ENCODE measurements around the gene PSMD12. TPM values are rescaled to one million over a fixed set of nuclear protein-coding genes. Genes with fewer than 3 reads are reported as not detected.
A peak's percentile ranks its signal among the peaks of the same experiment; 100 is the strongest.

PSMD12 gene
- total RNA-seq, 1 experiment from 2014 or later, result 90.5 TPM

GRCh38 chr17:67378454-67379250 is 12.3 kb upstream of the PSMD12 start:
- no peaks in the 10 kb centered on the region for H3K9me3 ChIP-seq (ENCODE audit: control insufficient read depth, low read depth, low read length)
- H3K4me1 Mint-ChIP-seq, result peaks cover 31 to 34% of the 10 kb centered on the region in 2 experiments
- H4K8ac ChIP-seq (replicated peaks; ENCODE audit: insufficient read length, low read depth, low read length), result no peak overlapping the region
- no peak overlapping the region for H3K56ac ChIP-seq (ENCODE audit: insufficient read length, low read depth, low read length)
- H4K5ac ChIP-seq (ENCODE audit: insufficient read length, low read depth, low read length), result no peak overlapping the region
- H2BK15ac ChIP-seq (ENCODE audit: low read depth, low read length), result peak overlapping the region; percentile 73; the same call in 1 of the 2 replicates
- no peak overlapping the region for H3T11ph ChIP-seq (ENCODE audit: low read length)
- peak; percentile 95 for DNase-seq
- no peak overlapping the region for H3K27ac ChIP-seq (ENCODE audit: insufficient read length, low read depth, low read length)
- no peaks in the 10 kb centered on the region for H3K27me3 Mint-ChIP-seq (ENCODE audit: low read depth)
- peaks cover 3% of the 10 kb centered on the region; the same call in 1 of the 2 replicates for H3K79me2 ChIP-seq (ENCODE audit: insufficient read depth, low read length)
- no peak overlapping the region for H2BK120ac ChIP-seq (ENCODE audit: low read depth, low read length, poor library complexity, severe bottlenecking)
- no peaks in the 10 kb centered on the region for H3K27me3 ChIP-seq (ENCODE audit: insufficient read depth, low read length)
- no peak overlapping the region for H2BK20ac ChIP-seq (ENCODE audit: low read depth, low read length, poor library complexity, severe bottlenecking)
- H3K23me2 ChIP-seq (ENCODE audit: insufficient read length, low read depth, low read length, poor library complexity, severe bottlenecking), result peaks cover 11% of the 10 kb centered on the region
- H3K79me1 ChIP-seq (ENCODE audit: insufficient read depth, low read depth, low read length, poor library complexity, severe bottlenecking), result no peaks in the 10 kb centered on the region
- peak overlapping the region; percentile 59 for H3K9ac ChIP-seq (ENCODE audit: extremely low read depth, insufficient read length, low read length)
- TF ChIP-seq, protein P1, sequence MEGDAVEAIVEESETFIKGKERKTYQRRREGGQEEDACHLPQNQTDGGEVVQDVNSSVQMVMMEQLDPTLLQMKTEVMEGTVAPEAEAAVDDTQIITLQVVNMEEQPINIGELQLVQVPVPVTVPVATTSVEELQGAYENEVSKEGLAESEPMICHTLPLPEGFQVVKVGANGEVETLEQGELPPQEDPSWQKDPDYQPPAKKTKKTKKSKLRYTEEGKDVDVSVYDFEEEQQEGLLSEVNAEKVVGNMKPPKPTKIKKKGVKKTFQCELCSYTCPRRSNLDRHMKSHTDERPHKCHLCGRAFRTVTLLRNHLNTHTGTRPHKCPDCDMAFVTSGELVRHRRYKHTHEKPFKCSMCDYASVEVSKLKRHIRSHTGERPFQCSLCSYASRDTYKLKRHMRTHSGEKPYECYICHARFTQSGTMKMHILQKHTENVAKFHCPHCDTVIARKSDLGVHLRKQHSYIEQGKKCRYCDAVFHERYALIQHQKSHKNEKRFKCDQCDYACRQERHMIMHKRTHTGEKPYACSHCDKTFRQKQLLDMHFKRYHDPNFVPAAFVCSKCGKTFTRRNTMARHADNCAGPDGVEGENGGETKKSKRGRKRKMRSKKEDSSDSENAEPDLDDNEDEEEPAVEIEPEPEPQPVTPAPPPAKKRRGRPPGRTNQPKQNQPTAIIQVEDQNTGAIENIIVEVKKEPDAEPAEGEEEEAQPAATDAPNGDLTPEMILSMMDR (conservative IDR thresholded peaks at IDR 0.05), result peak; percentile 72
- no peak overlapping the region for H2AK5ac ChIP-seq (ENCODE audit: insufficient read length, low read length)
- H3K4me2 ChIP-seq (ENCODE audit: insufficient read depth, insufficient read length, low read length), result peak overlapping the region; percentile 59
- no peaks in the 10 kb centered on the region for H4K20me1 ChIP-seq (ENCODE audit: control insufficient read depth, insufficient read depth, insufficient read length)
- no peak overlapping the region for H2AFZ ChIP-seq (ENCODE audit: low read length)
- H3K18ac ChIP-seq (ENCODE audit: insufficient read length, low read depth, low read length), result peak overlapping the region; percentile 57
- no peak overlapping the region for H2BK5ac ChIP-seq (ENCODE audit: insufficient read length, low read length)
- peaks cover 2% of the 10 kb centered on the region; the same call in 1 of the 2 replicates for H3K4me1 ChIP-seq (ENCODE audit: insufficient read depth, low read length)
- H3K14ac ChIP-seq (ENCODE audit: insufficient read depth, low read length), result peak overlapping the region; percentile 94
- WGBS (ENCODE audit: extremely low coverage, insufficient read length, low lambda C conversion rate), result no CpG with 5 or more reads among the region's 72 CpGs
- H4K91ac ChIP-seq (ENCODE audit: insufficient read length, low read depth, low read length), result no peak overlapping the region
- H2BK12ac ChIP-seq (ENCODE audit: insufficient read length, low read depth, low read length), result peak overlapping the region; percentile 43
- peaks cover 8 to 12% of the 10 kb centered on the region in 2 experiments for H3K9me3 Mint-ChIP-seq
- peak overlapping the region; percentile 69 to 87 for H3K4me3 Mint-ChIP-seq
- H3K23ac ChIP-seq (ENCODE audit: insufficient read length, low read depth, low read length), result no peak overlapping the region
- no peak overlapping the region for H3K4ac ChIP-seq (ENCODE audit: low read depth, low read length)
- peaks cover 20 to 25% (median 22%) of the 10 kb centered on the region in 3 experiments for H3K36me3 Mint-ChIP-seq (ENCODE audit: insufficient read depth in 1 of 3, low read depth in 3 of 3)
- H3K27ac Mint-ChIP-seq, result peak overlapping the region; percentile 26 to 97 (median 61); a peak in 6 of 7 replicates

Measured in H9 (cell line).